Glutamatergic neuron (in vitro differentiated cells): ENCODE measurements around the gene PTGER2. TPM values are rescaled to one million over a fixed set of nuclear protein-coding genes. Genes with fewer than 3 reads are reported as not detected.

ENCODE experiments used
- DNase-seq: peaks from one replicate; pipeline ENCODE4 v3.0.0; 2022
- H3K27ac Mint-ChIP-seq: one replicate; pipeline ENCODE4 v1.8.0; 2020; ENCODE audit warnings: mild to moderate bottlenecking, mixed read lengths, inconsistent platforms; ENCODE audit not compliant: unreplicated experiment
- H3K27me3 Mint-ChIP-seq: one replicate; pipeline ENCODE4 v1.8.0; 2020; ENCODE audit warnings: mild to moderate bottlenecking, moderate library complexity, mixed read lengths, inconsistent platforms; ENCODE audit not compliant: unreplicated experiment
- H3K36me3 Mint-ChIP-seq: one replicate; pipeline ENCODE4 v1.8.0; 2020; ENCODE audit warnings: mild to moderate bottlenecking, mixed read lengths, inconsistent platforms; ENCODE audit not compliant: unreplicated experiment
- H3K4me1 Mint-ChIP-seq: one replicate; pipeline ENCODE4 v1.8.0; 2020; ENCODE audit warnings: mild to moderate bottlenecking, low read depth, mixed read lengths, inconsistent platforms; ENCODE audit not compliant: unreplicated experiment
- H3K4me3 Mint-ChIP-seq: one replicate; pipeline ENCODE4 v1.8.0; 2020; ENCODE audit warnings: mild to moderate bottlenecking, mixed read lengths, inconsistent platforms; ENCODE audit not compliant: unreplicated experiment
- H3K9me3 Mint-ChIP-seq: one replicate; pipeline ENCODE4 v1.8.0; 2020; ENCODE audit warnings: mild to moderate bottlenecking, moderate library complexity, mixed read lengths, inconsistent platforms; ENCODE audit not compliant: unreplicated experiment
- total RNA-seq: library from RNA; stranded (reverse); fragmentation: NEBNext Ultra II Directional; extraction: Animal tissue kit (Norgen Biotek cat#: 25700); gene quantifications from one replicate; pipeline ENCODE4 v1.2.1, GENCODE V29; 2021; ENCODE audit not compliant: unreplicated experiment
- TF ChIP-seq, protein P1 (sequence below): fragments of 200-600 bp; sonication (generic); IDR thresholded peaks from one replicate; pipeline ENCODE4 v1.5.0; 2021; ENCODE audit not compliant: partially characterized antibody, unreplicated experiment

Gene PTGER2
- total RNA-seq, 1 donor from 2014 or later: not detected

DNA sequence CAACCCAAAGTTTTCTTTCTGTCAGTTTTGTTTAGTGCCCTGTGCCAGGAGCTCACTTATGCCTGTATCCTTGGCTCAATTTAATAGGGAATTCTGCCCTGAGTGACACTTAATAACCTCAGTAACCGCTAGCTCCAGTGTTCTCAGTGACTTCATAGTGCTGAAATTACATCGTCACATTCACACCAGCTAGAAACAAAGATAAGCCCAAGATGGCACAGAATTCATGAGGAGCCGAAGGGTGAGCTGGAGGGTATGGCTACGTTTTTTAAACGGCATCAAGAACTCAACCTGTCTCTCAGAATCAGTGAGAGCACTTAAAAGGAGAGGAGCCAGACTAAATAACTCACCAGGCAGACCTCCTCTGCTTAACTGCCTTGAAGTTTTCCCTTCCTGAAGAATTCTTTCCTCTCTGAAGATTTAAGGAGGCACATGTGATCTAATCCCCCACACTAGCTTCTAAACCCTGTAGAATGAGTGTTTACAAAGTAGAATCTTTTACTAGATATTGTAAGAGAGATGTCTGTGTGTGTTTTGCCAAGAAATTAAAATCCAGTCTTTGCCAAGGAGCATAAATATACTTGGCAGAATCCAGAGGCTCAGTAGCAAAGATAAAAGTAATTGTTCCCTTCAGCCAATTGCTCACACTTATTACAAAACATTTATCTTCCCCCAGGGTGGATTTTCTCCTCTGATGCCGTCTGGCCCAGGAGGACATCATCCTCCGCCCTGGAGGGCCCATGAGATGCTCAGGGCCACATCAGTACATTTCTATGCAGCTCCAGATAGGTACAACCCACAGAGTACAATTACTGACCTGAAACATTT is 37.3 kb downstream of the PTGER2 start:
- DNase-seq: no peak
- Mint-ChIP-seq H3K4me1 (no peaks in the 10 kb centered on the region), H3K27ac (no peak overlapping the region), H3K4me3 (no peak overlapping the region), H3K9me3 (no peaks in the 10 kb centered on the region), H3K27me3 (no peaks in the 10 kb centered on the region), H3K36me3 (no peaks in the 10 kb centered on the region)
- TF ChIP-seq, protein P1, sequence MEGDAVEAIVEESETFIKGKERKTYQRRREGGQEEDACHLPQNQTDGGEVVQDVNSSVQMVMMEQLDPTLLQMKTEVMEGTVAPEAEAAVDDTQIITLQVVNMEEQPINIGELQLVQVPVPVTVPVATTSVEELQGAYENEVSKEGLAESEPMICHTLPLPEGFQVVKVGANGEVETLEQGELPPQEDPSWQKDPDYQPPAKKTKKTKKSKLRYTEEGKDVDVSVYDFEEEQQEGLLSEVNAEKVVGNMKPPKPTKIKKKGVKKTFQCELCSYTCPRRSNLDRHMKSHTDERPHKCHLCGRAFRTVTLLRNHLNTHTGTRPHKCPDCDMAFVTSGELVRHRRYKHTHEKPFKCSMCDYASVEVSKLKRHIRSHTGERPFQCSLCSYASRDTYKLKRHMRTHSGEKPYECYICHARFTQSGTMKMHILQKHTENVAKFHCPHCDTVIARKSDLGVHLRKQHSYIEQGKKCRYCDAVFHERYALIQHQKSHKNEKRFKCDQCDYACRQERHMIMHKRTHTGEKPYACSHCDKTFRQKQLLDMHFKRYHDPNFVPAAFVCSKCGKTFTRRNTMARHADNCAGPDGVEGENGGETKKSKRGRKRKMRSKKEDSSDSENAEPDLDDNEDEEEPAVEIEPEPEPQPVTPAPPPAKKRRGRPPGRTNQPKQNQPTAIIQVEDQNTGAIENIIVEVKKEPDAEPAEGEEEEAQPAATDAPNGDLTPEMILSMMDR: no peak

DNA sequence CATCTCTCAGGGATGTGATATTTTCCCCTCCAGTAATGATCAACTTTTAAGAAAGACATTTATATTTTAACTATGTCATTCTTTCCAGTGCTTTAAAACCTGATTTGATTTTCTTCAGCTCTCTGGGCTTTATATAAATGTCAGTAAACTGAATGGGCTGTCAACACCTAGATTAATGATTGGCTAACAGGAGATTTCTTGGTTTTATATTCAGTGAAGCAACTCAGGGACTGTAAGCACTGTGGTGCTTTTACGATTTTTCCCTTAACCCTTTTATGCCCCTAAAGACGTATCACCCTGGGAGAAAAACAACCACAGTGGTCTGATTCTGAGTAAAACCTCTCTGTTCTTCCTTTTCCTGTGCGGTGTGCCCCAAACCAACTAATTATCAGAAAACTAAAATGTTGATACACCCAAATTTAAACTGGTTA is 38.0 kb downstream of the PTGER2 start:
- no peak overlapping the region for H3K4me3 Mint-ChIP-seq
- no peaks in the 10 kb centered on the region for H3K9me3 Mint-ChIP-seq
- no peak overlapping the region for H3K27ac Mint-ChIP-seq
- H3K36me3 Mint-ChIP-seq: no peaks in the 10 kb centered on the region
- DNase-seq: no peak
- TF ChIP-seq, protein P1: no peak
- no peaks in the 10 kb centered on the region for H3K27me3 Mint-ChIP-seq
- no peaks in the 10 kb centered on the region for H3K4me1 Mint-ChIP-seq

DNA sequence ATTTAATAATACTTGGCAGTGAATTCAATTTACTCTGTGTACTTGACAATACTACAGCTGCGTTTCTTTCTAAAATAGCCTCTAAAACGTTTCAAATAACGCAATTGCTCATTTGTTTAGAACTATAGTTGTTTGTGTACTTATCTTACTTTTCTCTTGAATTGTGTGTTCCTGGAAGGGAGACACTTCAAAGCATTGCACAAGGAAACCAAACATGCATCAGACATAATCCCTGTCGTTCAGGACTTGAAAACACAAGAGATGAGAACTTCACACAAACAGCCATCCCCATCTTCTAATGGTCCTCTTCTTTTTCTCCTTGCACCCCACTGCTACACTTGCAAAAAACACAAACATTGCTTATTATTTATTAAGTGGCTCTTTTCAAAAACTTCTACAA is 38.5 kb downstream of the PTGER2 start:
- H3K4me1 Mint-ChIP-seq: no peaks in the 10 kb centered on the region
- DNase-seq: no peak
- no peak overlapping the region for H3K4me3 Mint-ChIP-seq
- TF ChIP-seq, protein P1: no peak
- no peak overlapping the region for H3K27ac Mint-ChIP-seq
- H3K36me3 Mint-ChIP-seq: no peaks in the 10 kb centered on the region
- H3K9me3 Mint-ChIP-seq: no peaks in the 10 kb centered on the region
- H3K27me3 Mint-ChIP-seq: no peaks in the 10 kb centered on the region

DNA sequence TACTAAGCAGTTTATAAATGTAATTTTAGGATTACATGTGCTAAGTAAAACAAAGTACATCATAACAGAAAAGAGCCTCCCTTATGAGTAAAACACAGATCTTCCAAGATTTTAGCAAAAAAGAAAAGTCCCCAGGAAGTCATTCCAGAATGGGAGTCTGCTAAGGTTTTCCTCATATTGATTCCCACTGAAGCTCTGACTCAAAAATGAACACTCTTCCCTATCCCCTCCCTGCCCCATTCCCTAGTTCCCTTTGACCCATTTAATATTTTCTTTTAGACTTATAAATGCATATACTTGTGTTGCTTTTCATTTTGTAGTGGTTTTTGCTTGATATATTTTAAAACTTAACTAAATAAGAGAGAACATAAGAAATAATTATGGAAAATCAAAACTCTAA is 40.1 kb downstream of the PTGER2 start:
- TF ChIP-seq, protein P1: no peak
- Mint-ChIP-seq H3K27ac (no peak overlapping the region), H3K27me3 (no peaks in the 10 kb centered on the region), H3K9me3 (no peaks in the 10 kb centered on the region), H3K4me1 (no peaks in the 10 kb centered on the region), H3K36me3 (no peaks in the 10 kb centered on the region), H3K4me3 (no peak overlapping the region)
- no peak for DNase-seq

DNA sequence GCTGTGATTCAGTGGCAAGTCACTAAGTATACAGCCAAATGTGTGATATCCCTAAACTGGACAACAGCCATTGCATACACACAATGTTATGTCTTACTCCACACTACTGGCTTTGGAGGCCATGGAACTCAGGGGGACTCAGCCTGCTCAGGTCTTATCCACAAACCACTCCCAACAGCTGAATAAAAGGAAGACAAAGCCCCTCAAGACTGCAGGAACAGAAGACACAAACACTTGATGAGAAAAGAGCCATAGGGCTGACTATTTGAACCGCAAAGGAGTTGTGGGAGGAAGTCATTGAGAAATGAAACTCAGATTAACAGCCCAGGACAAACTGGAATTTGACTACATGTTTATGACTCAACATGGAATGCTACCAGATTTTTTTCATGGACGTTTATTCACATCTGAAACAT is 40.9 kb downstream of the PTGER2 start:
- TF ChIP-seq, protein P1: no peak
- Mint-ChIP-seq H3K9me3 (no peaks in the 10 kb centered on the region), H3K27ac (no peak overlapping the region), H3K36me3 (no peaks in the 10 kb centered on the region), H3K4me3 (no peak overlapping the region), H3K27me3 (no peaks in the 10 kb centered on the region), H3K4me1 (no peaks in the 10 kb centered on the region)
- DNase-seq: no peak
